ENCODE data around the gene BSDC1.
"Not testable (repeated sequence)": the region's sequence is repeated elsewhere in the genome, so short reads cannot be mapped to it uniquely, and the experiment has no call there.

Gene BSDC1

DNA sequence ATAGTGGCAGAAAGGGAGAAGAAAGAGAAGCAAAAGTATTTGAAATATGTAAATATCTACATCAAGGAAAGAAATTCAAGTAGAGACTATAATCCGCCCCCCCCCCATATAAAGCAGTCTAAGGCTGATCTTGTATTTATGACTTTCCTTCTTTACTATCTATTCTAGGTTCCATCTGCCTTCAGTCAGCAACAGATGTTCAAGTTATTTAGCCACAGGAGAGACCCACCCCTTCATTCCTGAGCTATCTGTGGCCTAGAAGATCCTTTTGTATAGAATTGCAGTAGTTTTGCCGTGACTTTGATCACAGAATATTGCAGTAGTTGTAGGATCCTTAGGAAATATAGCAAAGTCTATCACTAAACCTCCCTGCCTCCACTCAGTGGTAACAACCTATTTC lies 10.7 kb upstream of the BSDC1 start:
- H3K27ac ChIP-seq = no peak overlapping the region
- TF ChIP-seq, protein P1, sequence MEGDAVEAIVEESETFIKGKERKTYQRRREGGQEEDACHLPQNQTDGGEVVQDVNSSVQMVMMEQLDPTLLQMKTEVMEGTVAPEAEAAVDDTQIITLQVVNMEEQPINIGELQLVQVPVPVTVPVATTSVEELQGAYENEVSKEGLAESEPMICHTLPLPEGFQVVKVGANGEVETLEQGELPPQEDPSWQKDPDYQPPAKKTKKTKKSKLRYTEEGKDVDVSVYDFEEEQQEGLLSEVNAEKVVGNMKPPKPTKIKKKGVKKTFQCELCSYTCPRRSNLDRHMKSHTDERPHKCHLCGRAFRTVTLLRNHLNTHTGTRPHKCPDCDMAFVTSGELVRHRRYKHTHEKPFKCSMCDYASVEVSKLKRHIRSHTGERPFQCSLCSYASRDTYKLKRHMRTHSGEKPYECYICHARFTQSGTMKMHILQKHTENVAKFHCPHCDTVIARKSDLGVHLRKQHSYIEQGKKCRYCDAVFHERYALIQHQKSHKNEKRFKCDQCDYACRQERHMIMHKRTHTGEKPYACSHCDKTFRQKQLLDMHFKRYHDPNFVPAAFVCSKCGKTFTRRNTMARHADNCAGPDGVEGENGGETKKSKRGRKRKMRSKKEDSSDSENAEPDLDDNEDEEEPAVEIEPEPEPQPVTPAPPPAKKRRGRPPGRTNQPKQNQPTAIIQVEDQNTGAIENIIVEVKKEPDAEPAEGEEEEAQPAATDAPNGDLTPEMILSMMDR (conservative IDR thresholded peaks at IDR 0.05) = no peak
- TF ChIP-seq ZFX (IDR thresholded peaks at IDR 0.05) = no peak

DNA sequence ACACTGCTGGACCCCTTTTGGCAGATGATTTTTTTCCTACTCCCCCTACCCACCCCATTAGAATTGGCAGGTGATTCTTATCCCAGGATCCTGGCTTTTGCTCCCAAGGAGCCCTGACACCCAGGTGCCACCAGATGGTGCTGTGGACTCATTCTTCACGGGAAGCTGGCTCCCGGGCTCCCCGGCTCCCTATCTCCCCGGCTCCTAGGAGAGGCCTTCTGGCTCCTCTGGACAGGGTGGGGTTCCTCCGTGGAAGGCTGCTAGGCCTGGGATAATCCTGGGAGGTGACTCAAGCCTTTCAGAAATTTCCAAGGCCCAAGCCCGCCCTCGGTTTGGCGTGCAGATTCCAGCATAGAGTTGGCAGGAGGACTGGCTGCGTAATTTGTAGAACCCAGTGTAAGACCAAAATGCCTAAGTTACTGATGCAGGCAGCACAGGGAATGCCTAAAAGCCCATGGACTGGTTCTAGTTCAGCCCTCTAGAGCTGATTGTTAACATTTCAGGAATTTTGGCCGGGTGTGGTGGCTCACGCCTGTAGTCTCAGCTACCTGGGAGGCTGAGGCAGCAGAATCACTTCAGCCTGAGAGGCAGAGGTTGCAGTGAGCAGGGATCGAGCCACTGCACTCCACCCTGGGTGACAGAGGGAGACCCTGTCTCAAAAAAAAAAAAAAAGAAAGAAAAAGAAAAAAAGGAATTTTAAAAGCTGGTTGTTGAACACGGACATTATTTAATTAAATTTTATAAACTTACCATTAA lies 6.8 kb upstream of the BSDC1 start:
- TF ChIP-seq, protein P1 (conservative IDR thresholded peaks at IDR 0.05) = peak; percentile 95
- TF ChIP-seq ZFX (IDR thresholded peaks at IDR 0.05) = no peak
- H3K27ac ChIP-seq = no peak overlapping the region

DNA sequence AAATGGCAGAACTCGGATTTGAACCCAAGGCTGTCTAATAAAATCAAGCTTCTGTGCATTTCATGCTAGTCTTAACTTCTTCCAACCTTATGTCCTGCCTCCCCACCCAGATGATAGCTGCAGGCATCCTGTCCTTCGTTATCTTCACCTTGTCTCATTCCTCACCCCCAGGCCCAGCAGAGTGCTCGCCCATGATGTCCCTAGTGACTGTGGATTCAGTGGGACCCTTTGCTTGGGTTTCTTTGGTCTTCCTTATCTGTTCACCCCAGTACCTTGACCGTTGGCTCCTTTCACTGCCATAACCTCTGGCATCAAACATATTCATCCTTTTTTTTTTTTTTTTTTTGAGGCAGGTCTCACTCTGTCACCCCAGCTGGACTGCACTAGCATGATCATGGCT lies 5.6 kb upstream of the BSDC1 start:
- no peak overlapping the region for H3K27ac ChIP-seq
- TF ChIP-seq, protein P1 (conservative IDR thresholded peaks at IDR 0.05) = no peak
- no peak for TF ChIP-seq ZFX (IDR thresholded peaks at IDR 0.05)

DNA sequence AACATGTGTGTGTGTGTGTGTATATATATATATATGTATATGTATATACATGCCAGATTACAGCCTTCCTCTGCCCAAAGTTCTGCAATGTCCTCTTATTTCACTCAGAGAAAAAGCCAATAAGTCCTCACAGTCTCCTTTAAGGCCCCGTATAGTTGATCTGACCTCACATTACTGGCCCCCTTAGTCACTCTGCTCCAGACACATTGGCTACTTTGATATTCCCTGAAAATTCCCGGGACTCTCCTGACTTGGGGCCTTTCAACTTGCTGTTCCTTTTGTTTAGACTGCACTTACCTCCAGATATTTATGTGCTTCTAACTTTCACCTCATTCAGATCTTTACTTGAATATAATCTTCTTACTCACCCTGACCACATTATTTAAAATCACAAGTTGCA lies 4.2 kb upstream of the BSDC1 start:
- TF ChIP-seq, protein P1 (conservative IDR thresholded peaks at IDR 0.05) = no peak
- TF ChIP-seq ZFX (IDR thresholded peaks at IDR 0.05) = no peak
- no peak overlapping the region for H3K27ac ChIP-seq

- not testable (repeated sequence) for H3K27ac ChIP-seq
Observed at GRCh38 chr1:32396524-32396923, 2.3 kb upstream of the BSDC1 start.

DNA sequence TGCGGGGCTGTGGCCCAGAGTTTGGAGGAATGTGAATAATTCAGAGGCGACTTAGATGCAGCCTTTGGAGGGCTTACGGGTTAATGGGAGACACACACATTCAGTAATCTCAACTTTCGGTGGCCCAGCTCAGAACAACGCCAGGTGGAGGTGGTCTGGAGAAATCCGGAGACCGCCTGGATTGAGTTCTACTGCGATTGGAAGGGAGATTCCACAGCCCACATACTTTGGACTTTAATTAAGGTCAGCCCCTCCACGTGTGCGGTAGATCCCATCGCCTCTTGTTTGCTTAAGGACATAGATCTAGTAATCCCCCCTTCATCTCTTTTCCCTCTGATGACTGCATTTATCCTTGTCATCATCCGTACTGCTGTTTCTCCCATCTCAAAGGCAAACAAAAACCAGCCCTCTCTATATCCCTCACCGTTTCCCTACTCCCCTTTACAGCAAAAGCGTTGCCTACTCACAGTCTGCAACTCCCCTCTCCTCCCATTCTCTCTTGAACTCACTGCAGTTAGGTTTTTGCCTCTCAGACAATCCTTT lies 720 bp upstream of the BSDC1 start:
- no peak for TF ChIP-seq ZFX (IDR thresholded peaks at IDR 0.05)
- TF ChIP-seq, protein P1 (conservative IDR thresholded peaks at IDR 0.05) = no peak
- H3K27ac ChIP-seq = peak overlapping the region; percentile 85

DNA sequence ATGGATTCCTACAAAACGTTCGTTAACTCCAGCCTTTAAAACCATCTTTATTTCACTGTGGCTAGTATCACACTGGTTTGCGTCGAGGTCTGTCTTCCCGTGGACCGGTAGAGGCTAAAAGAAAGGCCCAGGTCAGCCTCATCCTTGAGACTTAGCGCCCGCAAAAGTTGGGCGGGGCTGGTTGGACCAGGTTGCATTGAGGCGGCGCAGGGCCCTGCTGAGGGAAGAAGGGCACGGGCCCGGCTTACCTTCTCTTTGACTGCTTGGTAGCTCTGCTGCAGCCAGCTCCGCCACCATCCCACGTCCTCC lies 455 bp downstream of the BSDC1 start:
- TF ChIP-seq ZFX (IDR thresholded peaks at IDR 0.05) = no peak; the same call in 1 of the 2 replicates
- TF ChIP-seq, protein P1 (conservative IDR thresholded peaks at IDR 0.05) = no peak
- H3K27ac ChIP-seq = peak overlapping the region; percentile 85

DNA sequence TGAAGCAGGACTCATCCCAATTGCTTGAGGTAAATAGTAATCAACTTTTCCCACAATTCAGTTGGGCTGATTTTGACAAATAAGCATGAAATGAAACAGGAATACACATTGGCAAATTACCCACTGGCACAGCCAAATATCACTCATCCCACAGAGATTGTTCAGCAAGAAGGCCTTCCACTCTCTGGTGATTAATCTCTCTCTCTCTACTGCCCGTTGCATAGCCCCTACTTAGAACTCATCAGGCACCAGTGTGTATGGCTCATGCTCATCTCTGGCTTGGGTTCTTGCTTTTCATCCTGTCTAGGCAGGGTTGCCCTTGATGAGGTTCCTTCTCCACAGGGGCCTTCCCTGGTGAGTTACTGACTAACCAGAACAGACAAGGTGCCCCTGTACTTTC lies 1.1 kb downstream of the BSDC1 start:
- no peak overlapping the region; the same call in 1 of the 2 replicates for H3K27ac ChIP-seq
- TF ChIP-seq, protein P1 (conservative IDR thresholded peaks at IDR 0.05) = no peak
- TF ChIP-seq ZFX (IDR thresholded peaks at IDR 0.05) = no peak
